Measurements from ENCODE around the gene HSPB2.
A peak's percentile ranks its signal among the peaks of the same experiment; 100 is the strongest.
"Not testable (repeated sequence)": the region's sequence is repeated elsewhere in the genome, so short reads cannot be mapped to it uniquely, and the experiment has no call there.

HSPB2 gene, protein sequence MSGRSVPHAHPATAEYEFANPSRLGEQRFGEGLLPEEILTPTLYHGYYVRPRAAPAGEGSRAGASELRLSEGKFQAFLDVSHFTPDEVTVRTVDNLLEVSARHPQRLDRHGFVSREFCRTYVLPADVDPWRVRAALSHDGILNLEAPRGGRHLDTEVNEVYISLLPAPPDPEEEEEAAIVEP

DNA sequence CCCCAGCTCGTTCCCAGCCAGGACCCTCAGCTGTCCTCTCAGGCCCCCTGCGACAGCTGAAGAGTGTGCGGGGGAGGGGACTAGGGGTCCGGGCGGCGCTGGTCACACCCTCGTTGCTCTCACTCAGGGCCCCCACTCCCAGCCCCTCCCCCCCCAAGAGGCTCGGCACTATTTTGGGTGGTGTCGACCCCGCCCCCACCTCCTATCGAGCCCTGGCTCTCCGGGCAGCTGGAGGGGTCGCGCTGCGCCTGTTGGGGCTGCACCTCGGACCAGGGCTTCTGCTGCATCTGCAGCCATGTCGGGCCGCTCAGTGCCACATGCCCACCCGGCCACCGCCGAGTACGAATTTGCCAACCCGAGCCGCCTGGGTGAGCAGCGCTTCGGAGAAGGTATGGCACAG is at the start of gene HSPB2:
HSPB2 (plus strand) TSS at position 200 of the 400 bp plus-strand sequence; CDS start at position 296, 96 bp downstream.
- no peak for DNase-seq

- no peak for DNase-seq
Measured at GRCh38 chr11:111870113-111870512, 42.4 kb upstream of the HSPB2 start.

- no peak for DNase-seq
Measured at GRCh38 chr11:111870522-111870885, 42.0 kb upstream of the HSPB2 start.

- DNase-seq: peak; percentile 74 to 76
Measured at GRCh38 chr11:111870886-111871692, 41.4 kb upstream of the HSPB2 start, which contains the start of gene ALG9. ALG9 (minus strand) TSS chr11:111871581; CDS start chr11:111871482, 99 bp downstream.

- no peak for DNase-seq
Measured at GRCh38 chr11:111871693-111872161, 40.8 kb upstream of the HSPB2 start.

DNA sequence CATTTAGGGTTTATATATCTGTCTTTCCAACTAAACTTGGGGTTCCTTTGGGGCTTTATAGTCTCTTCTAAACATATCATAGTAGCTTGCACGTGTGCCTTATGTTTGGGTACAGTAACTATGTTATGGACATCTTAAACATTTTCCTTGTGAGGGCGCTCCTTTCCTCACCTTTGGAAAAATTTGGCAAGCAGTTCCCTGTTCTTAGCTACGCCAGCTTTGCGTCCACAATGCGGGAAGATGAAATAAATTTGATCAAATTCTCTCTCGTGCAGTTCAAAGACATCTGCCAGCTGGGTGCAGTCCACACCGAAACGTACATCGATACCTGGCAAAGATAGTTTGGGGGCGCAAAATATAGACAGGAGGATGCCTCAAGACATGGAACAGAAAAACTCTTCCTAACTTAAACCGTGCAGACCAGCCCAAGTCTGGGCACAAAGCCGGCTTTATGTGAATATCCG is 34.1 kb upstream of the HSPB2 start:
- DNase-seq: peak; percentile 30 to 66

GRCh38 chr11:111878849-111879636 is 33.5 kb upstream of the HSPB2 start, which contains the start of the genes CFAP68 and FDXACB1:
CFAP68 (plus strand) TSS chr11:111879541; CDS start chr11:111879561, 20 bp downstream.
FDXACB1 (minus strand) TSS chr11:111879165; CDS start chr11:111879132, 33 bp downstream.
- DNase-seq: peak; percentile 97 to 98

DNA sequence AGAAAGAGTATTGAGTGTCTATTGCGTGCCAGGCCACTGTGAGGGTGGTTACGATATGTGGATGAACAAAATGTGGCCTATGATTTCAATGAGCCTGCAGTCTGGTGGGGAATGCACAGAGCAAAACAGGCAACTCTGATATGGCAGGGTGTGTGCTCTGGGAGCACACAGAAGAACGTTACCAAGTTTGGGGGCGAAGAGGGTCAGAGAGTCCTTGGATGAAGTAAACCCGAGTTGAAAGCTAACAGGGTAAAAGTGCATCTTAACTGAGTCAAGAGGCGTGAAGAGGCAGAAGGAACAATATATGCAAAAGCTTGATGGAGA is 32.9 kb upstream of the HSPB2 start:
- no peak for DNase-seq

DNA sequence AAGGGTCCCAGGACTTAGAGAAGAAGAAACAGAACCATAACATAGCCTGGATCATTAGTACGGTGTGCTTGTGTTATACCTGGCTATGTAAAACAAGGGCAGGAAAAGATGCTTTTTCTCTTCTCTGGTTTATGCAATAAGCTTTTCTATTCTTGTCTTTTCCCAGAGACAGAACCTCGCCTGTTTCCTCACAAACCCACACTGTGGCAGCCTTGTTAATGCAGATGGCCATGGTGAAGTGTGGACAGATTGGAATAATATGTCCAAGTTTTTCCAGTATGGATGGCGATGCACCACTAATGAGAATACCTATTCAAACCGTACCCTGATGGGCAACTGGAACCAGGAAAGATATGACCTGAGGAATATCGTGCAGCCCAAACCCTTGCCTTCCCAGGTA is 30.3 kb upstream of the HSPB2 start:
- no peak for DNase-seq

GRCh38 chr11:111885053-111885452 is 27.5 kb upstream of the HSPB2 start:
- not testable (repeated sequence) for DNase-seq

GRCh38 chr11:111886032-111886431 is 26.5 kb upstream of the HSPB2 start:
- no peak for DNase-seq

DNA sequence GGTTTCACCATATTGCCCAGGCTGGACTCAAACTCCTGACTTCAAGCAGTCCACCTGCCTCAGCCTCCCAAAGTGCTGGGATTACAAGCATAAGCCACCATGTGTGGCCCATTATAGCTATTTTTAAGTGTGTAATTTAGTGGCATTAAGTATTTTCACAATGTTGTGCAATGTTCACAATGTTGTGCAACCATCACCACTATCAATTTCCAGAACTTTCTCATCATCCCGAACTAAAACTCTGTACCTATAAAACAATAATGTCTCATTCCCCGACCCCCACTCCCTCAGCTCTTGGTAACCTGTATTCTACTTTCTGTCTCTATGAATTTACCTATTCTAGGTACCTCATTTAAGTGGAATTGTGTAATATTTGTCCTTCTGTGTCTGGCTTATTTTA is 25.7 kb upstream of the HSPB2 start:
- DNase-seq: no peak

- no peak for DNase-seq
Measured at GRCh38 chr11:111905411-111905810, 7.1 kb upstream of the HSPB2 start.

- DNase-seq: no peak
Measured at GRCh38 chr11:111906680-111907079, 5.9 kb upstream of the HSPB2 start.

- DNase-seq: no peak
Measured at GRCh38 chr11:111908639-111909305, 3.8 kb upstream of the HSPB2 start.

DNA sequence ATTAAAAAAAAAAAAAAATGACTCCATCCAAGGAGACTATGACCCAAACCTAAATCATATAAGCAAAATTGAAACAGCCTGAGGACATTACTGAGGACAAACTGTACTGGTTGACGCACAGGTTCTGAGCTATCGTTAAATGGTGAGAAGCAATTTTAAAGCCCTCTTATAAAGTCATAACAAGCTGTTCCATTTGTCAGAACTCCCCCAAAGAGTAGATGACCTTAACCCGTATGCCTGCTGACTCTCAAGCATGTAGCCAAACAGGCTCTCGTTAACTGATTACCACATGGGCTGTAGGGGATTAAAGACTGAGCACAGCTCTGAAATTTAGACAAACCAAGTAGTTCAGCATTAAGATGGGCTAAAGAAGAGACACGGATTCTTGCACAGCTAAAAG is 3.2 kb upstream of the HSPB2 start:
- peak; percentile 28 to 71 for DNase-seq

GRCh38 chr11:111910676-111911562 is 1.6 kb upstream of the HSPB2 start:
- DNase-seq: no peak

DNA sequence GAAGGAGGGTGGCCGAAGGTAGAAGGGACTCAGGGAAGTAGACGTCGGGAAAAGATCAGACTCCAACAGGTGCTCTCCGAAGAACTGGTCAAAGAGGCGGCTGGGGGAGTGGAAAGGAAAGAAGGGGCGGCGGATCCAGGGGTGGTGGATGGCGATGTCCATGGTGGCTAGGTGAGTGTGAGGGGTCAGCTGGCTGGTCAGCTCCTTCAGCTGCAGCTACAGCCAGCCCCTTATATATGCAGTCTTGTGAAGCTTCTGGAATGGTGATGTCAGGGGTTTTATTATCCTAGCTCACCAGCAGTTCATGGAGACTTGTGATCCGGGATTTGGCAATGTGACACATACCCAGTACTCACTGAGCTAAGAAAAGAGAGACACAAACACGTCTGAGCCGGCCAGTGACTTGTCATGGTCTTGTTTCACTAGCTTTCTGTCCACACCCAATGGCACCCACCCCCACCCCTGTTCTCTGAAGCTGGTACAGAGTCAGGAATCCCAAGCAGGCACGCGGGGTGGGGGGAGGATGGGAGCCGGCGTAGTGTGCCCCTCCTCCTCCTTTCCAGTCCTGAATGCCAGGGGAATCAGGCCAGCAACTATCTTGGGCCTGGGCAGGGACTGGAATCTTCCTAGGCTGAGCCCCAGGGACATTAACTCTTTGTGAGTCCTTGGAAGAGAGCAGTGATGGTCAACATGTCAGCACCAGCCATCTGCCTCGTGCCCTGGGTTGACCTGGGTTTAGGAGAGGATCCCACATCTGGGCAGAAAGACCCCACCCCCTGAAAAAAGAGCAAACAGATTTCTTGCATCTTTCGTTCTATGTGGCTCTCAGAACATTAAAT is 752 bp upstream of the HSPB2 start, which contains the start of gene CRYAB:
CRYAB (minus strand) TSS at position 208 of the 839 bp plus-strand sequence; CDS start at position 162, 46 bp downstream.
- no peak for DNase-seq

GRCh38 chr11:111913031-111913861 is 712 bp downstream of the HSPB2 start:
- DNase-seq: no peak

DNA sequence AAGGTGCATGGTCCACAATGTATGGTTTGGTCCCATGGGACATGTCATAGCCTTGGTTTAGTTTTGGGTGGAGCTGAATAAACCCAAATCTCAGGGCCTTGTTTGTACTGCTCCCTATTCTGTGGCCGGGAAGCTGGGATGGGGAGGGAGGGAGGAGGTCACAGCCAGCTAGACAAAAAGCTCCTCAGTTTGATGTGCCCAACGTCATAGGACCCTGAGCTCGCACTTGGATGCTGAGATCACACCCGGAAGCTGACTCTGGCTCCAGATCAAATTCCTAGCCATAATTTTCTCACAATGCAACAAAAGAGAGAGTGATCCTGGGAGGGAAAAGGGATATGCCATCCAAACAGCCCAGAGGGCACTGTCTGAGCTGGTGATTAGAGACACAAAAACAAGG is 1.5 kb downstream of the HSPB2 start:
- DNase-seq: no peak

Measured in NCI-H524 (cell line).